ENCODE results near the gene KLF11. TPM values are rescaled to one million over a fixed set of nuclear protein-coding genes. Genes with fewer than 3 reads are reported as not detected.

The KLF11 gene
- total RNA-seq, 3 donors from 2014 or later (not counting 1 experiment from before 2014, with no cell fraction given) = 47.3 to 85.8 (median 49.3) TPM

DNA sequence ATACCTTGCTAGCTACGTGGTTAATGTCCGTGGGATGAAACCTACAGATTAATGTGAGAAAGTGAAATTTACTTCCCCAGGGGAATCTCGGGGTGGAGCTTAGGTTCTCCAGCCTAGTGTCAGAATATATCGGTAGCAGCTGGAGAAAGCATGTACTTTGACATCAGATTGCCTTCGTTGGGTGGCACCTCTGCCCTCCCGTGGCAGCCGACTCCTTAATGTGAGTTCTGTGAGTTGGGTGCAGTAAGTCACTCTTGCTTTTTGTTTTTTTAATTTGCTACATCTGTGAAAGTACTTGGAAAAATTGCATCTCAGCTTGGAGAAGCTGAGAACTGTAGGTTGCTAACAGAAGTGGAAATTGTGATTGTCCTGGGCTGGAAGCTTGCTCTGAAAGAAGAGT, 3.6 kb downstream of the KLF11 start:
- intact Hi-C loops (cut with micrococcal nuclease) = loop anchor here (5.0 kb wide), 1 partner anchor 905 kb away; no protein-coding TSS in a partner anchor
- H3K27me3 ChIP-seq (ENCODE audit: control insufficient read depth, insufficient read depth, low read length) = no peaks in the 10 kb centered on the region
- Mint-ChIP-seq H3K36me3 (peaks cover 6% of the 10 kb centered on the region), H3K4me3 (no peak overlapping the region), H3K4me1 (peaks cover 14 to 38% of the 10 kb centered on the region in 2 donors), H3K9me3 (no peaks in the 10 kb centered on the region), H3K27ac (peak overlapping the region; percentile 29 to 96), H3K27me3 (ENCODE audit: low read depth in 2 of 2) (no peaks in the 10 kb centered on the region)
- no peaks in the 10 kb centered on the region for H3K9me3 ChIP-seq (ENCODE audit: control insufficient read depth, insufficient read depth, low read length)
- TF ChIP-seq, protein P1, sequence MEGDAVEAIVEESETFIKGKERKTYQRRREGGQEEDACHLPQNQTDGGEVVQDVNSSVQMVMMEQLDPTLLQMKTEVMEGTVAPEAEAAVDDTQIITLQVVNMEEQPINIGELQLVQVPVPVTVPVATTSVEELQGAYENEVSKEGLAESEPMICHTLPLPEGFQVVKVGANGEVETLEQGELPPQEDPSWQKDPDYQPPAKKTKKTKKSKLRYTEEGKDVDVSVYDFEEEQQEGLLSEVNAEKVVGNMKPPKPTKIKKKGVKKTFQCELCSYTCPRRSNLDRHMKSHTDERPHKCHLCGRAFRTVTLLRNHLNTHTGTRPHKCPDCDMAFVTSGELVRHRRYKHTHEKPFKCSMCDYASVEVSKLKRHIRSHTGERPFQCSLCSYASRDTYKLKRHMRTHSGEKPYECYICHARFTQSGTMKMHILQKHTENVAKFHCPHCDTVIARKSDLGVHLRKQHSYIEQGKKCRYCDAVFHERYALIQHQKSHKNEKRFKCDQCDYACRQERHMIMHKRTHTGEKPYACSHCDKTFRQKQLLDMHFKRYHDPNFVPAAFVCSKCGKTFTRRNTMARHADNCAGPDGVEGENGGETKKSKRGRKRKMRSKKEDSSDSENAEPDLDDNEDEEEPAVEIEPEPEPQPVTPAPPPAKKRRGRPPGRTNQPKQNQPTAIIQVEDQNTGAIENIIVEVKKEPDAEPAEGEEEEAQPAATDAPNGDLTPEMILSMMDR (IDR thresholded peaks at IDR 0.05) = no peak
- 89% methylated on average over 7 of the region's 7 CpGs for WGBS (ENCODE audit: insufficient coverage)
- H3K27ac ChIP-seq (ENCODE audit: low read length) = no peak overlapping the region
- H3K36me3 ChIP-seq (ENCODE audit: control insufficient read depth, insufficient read depth, low read length) = peaks cover 31% of the 10 kb centered on the region
- H3K4me3 ChIP-seq (ENCODE audit: low read length) = no peak overlapping the region
- ATAC-seq = no peak
- DNase-seq = no peak
- H3K4me1 ChIP-seq (ENCODE audit: control insufficient read depth, insufficient read depth, low read length) = peaks cover 26% of the 10 kb centered on the region

DNA sequence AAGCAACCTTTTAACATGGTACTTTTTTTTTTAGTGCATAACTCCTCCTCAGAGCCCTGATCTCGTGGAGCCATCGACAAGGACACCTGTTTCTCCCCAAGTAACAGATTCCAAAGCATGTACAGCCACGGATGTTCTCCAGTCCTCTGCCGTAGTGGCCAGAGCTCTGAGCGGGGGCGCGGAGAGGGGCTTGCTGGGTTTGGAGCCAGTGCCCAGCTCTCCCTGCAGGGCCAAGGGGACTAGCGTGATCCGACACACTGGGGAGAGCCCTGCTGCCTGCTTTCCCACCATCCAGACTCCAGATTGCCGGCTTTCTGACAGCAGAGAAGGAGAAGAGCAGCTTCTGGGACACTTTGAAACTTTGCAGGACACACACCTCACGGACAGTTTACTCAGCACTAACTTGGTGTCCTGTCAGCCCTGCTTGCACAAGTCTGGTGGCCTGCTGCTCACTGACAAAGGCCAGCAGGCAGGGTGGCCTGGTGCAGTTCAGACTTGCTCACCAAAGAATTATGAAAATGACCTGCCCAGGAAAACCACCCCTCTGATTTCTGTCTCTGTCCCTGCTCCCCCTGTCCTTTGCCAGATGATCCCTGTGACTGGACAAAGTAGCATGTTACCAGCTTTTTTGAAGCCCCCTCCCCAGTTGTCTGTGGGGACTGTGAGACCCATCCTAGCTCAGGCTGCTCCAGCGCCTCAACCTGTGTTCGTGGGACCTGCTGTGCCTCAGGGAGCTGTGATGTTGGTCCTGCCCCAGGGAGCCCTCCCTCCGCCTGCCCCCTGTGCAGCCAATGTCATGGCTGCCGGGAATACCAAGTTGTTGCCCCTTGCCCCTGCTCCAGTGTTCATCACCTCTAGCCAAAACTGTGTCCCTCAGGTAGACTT, 4.5 kb downstream of the KLF11 start:
- H3K9me3 ChIP-seq (ENCODE audit: control insufficient read depth, insufficient read depth, low read length) = no peaks in the 10 kb centered on the region
- peaks cover 38% of the 10 kb centered on the region for H3K36me3 ChIP-seq (ENCODE audit: control insufficient read depth, insufficient read depth, low read length)
- H3K4me1 ChIP-seq (ENCODE audit: control insufficient read depth, insufficient read depth, low read length) = peaks cover 17% of the 10 kb centered on the region
- ATAC-seq (no peak), DNase-seq (no peak)
- 96% methylated on average over 15 of the region's 15 CpGs for WGBS (ENCODE audit: insufficient coverage)
- Mint-ChIP-seq H3K36me3 (peaks cover 6% of the 10 kb centered on the region), H3K27me3 (ENCODE audit: low read depth in 2 of 2) (no peaks in the 10 kb centered on the region), H3K27ac (peak overlapping the region; percentile 49 to 96), H3K9me3 (no peaks in the 10 kb centered on the region), H3K4me3 (no peak overlapping the region), H3K4me1 (peaks cover 7 to 30% of the 10 kb centered on the region in 2 donors)
- no peak overlapping the region for H3K27ac ChIP-seq (ENCODE audit: low read length)
- TF ChIP-seq, protein P1 (IDR thresholded peaks at IDR 0.05) = no peak
- no peak overlapping the region for H3K4me3 ChIP-seq (ENCODE audit: low read length)
- intact Hi-C loops (cut with micrococcal nuclease) = loop anchor here (1.0 to 5.0 kb wide), 4 partner anchors 64 to 906 kb away; no protein-coding TSS in a partner anchor
- H3K27me3 ChIP-seq (ENCODE audit: control insufficient read depth, insufficient read depth, low read length) = no peaks in the 10 kb centered on the region

DNA sequence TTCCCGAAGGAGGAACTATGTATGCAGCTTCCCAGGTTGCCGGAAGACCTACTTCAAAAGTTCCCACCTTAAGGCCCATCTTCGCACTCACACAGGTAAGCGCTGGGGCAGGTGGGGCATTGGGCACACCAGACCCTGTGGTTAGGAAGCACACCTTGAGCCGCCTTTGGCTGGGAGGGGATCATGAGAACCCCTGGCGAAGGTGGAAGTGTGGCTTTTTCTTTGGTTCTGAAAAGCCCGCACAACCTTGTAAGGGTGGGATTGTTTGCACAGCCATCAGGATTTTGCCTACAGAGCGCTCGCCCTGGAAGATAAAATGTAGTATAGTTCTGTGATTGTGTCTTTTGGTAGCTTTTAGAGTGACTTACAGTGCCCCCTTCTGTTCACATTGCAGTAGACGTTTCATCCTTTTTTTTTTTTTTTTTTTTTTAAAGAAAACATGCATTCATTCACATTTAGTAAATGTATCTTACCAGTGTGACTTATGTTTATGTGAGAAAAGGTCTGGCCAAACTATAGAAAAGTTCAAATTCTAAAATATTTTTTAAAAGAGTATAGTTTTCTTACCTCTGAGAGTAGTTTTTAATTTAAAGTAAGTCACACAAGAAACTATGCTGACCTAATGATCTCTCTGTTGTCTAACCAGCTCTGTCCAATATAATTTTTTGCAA, 5.3 kb downstream of the KLF11 start:
- Histone ChIP-seq H3K27ac (ENCODE audit: low read length) (no peak overlapping the region), H3K4me1 (ENCODE audit: control insufficient read depth, insufficient read depth, low read length) (peaks cover 16% of the 10 kb centered on the region), H3K36me3 (ENCODE audit: control insufficient read depth, insufficient read depth, low read length) (peaks cover 46% of the 10 kb centered on the region), H3K9me3 (ENCODE audit: control insufficient read depth, insufficient read depth, low read length) (no peaks in the 10 kb centered on the region), H3K27me3 (ENCODE audit: control insufficient read depth, insufficient read depth, low read length) (no peaks in the 10 kb centered on the region), H3K4me3 (ENCODE audit: low read length) (no peak overlapping the region)
- H3K27me3 Mint-ChIP-seq (ENCODE audit: low read depth in 2 of 2) = no peaks in the 10 kb centered on the region
- WGBS (ENCODE audit: insufficient coverage) = 83% methylated on average over 9 of the region's 10 CpGs
- H3K4me3 Mint-ChIP-seq = no peak overlapping the region
- peaks cover 6% of the 10 kb centered on the region for H3K36me3 Mint-ChIP-seq
- TF ChIP-seq, protein P1 (IDR thresholded peaks at IDR 0.05) = peak; percentile 77
- DNase-seq (peak in 1 of 2 donors; percentile 83), ATAC-seq (no peak)
- peak overlapping the region in 1 of 2 donors; percentile 49 for H3K27ac Mint-ChIP-seq
- no peaks in the 10 kb centered on the region for H3K9me3 Mint-ChIP-seq
- intact Hi-C loops (cut with micrococcal nuclease) = loop anchor here (1.0 to 5.0 kb wide), 4 partner anchors 64 to 906 kb away; no protein-coding TSS in a partner anchor
- H3K4me1 Mint-ChIP-seq = peaks cover 7 to 26% of the 10 kb centered on the region in 2 donors
